Tibial nerve (tissue), 4 donors: Measurements from ENCODE around the gene STPG3. TPM values are rescaled to one million over a fixed set of nuclear protein-coding genes. Genes with fewer than 3 reads are reported as not detected.

Experiments
- DNase-seq, 2 donors: peaks; one replicate each; pipeline ENCODE4 v3.0.0-alpha.2; 2019; ENCODE audit warnings: low spot score in 2 of 2
- H3K27ac ChIP-seq, 4 donors: fragments of 200-600 bp; sonication (generic) in 3 of 4; one replicate each; pipeline ENCODE4 v1.5.1; 2017 to 2019; ENCODE audit warnings: mild to moderate bottlenecking in 1 of 4
- H3K27me3 ChIP-seq, 2 donors: fragments of 200-600 bp; sonication (generic) in 1 of 2; one replicate each; pipeline versions ENCODE4 v1.5.1 to v1.6.0; 2017 to 2019
- H3K36me3 ChIP-seq, 3 donors: fragments of 200-600 bp; sonication (generic); one replicate each; pipeline ENCODE4 v1.5.1; 2018 to 2019
- H3K4me1 ChIP-seq, 4 donors: fragments of 200-600 bp; sonication (generic) in 3 of 4; one replicate each; pipeline ENCODE4 v1.5.1; 2017 to 2019
- H3K4me3 ChIP-seq, 4 donors: fragments of 200-600 bp; sonication (generic) in 3 of 4; one replicate each; pipeline ENCODE4 v1.5.1; 2017 to 2019; ENCODE audit warnings: mild to moderate bottlenecking in 1 of 4, moderate library complexity in 1 of 4
- H3K9me3 ChIP-seq, 4 donors: fragments of 200-600 bp; sonication (generic) in 3 of 4; one replicate each; pipeline ENCODE4 v1.5.1; 2017 to 2019
- CTCF ChIP-seq, 5 experiments: fragments of 200-600 bp in 3 of 5; fragments of 450-650 bp in 2 of 5; sonication (generic) in 3 of 5; IDR thresholded peaks; one replicate each; pipeline ENCODE4 v1.5.1; 2016 to 2019; ENCODE audit warnings: antibody characterized with exemption in 5 of 5, mild to moderate bottlenecking in 3 of 5, moderate library complexity in 2 of 5
- EP300 ChIP-seq, 2 donors: sonication (generic); formaldehyde crosslinking; IDR thresholded peaks; one replicate each; pipeline ENCODE4 v1.6.1; 2017; ENCODE audit warnings: antibody characterized with exemption in 2 of 2, mild to moderate bottlenecking in 1 of 2
- POLR2A ChIP-seq, 2 donors: fragments of 450-650 bp; IDR thresholded peaks; one replicate each; pipeline ENCODE4 v1.6.1; 2017; ENCODE audit warnings: antibody characterized with exemption in 2 of 2, mild to moderate bottlenecking in 2 of 2, moderate library complexity in 2 of 2
- WGBS, 2 donors: methylation state at CpG; one replicate each; pipeline ENCODE4 v1.1.5; 2018; 5-methylcytosine and 5-hydroxymethylcytosine counted together
- total RNA-seq, 4 donors: library from RNA; depleted of rRNA; stranded (reverse); fragments of >200 nt; gene quantifications; one replicate each; pipeline ENCODE4 v1.1.0, GENCODE V29; 2016

Gene STPG3
- total RNA-seq, 4 donors from 2014 or later = not detected

GRCh38 chr9:137295849-137296669 lies 45.0 kb downstream of the STPG3 start:
- TF ChIP-seq POLR2A (IDR thresholded peaks at IDR 0.05) (no peak), EP300 (IDR thresholded peaks at IDR 0.05) (no peak), CTCF (IDR thresholded peaks at IDR 0.05) (no peak)
- no peaks in the 10 kb centered on the region for H3K36me3 ChIP-seq
- H3K9me3 ChIP-seq = peaks cover 0 to 7% (median 0%) of the 10 kb centered on the region in 4 donors
- H3K27ac ChIP-seq = peak overlapping the region in 3 of 4 donors; percentile 1 to 80 (median 71)
- 6% methylated on average over 31 to 41 of the region's 78 CpGs for WGBS, 2 donors
- H3K4me3 ChIP-seq = peak overlapping the region in 3 of 4 donors; percentile 11 to 49 (median 18)
- H3K4me1 ChIP-seq = peaks cover 0 to 55% (median 14%) of the 10 kb centered on the region in 4 donors
- peaks cover 0 to 86% of the 10 kb centered on the region in 2 donors for H3K27me3 ChIP-seq
- no peak for DNase-seq

- peaks cover 0 to 7% (median 0%) of the 10 kb centered on the region in 4 donors for H3K9me3 ChIP-seq
- H3K36me3 ChIP-seq = no peaks in the 10 kb centered on the region
- no peak for DNase-seq
- 45 to 58% methylated on average over 24 of the region's 24 CpGs for WGBS, 2 donors
- peaks cover 0 to 87% of the 10 kb centered on the region in 2 donors for H3K27me3 ChIP-seq
- peaks cover 0 to 61% (median 16%) of the 10 kb centered on the region in 4 donors for H3K4me1 ChIP-seq
- peak overlapping the region in 3 of 4 donors; percentile 1 to 80 (median 71) for H3K27ac ChIP-seq
- H3K4me3 ChIP-seq = peak overlapping the region in 2 of 4 donors; percentile 18 to 49
- TF ChIP-seq CTCF (IDR thresholded peaks at IDR 0.05) (no peak), EP300 (IDR thresholded peaks at IDR 0.05) (peak in 1 of 2 donors; percentile 20)
Measured at GRCh38 chr9:137296670-137297664, 45.9 kb downstream of the STPG3 start.

GRCh38 chr9:137297966-137298365 lies 46.9 kb downstream of the STPG3 start:
- H3K4me3 ChIP-seq = no peak overlapping the region
- peak overlapping the region in 2 of 4 donors; percentile 71 to 72 for H3K27ac ChIP-seq
- H3K36me3 ChIP-seq = no peaks in the 10 kb centered on the region
- TF ChIP-seq CTCF (IDR thresholded peaks at IDR 0.05) = no peak
- TF ChIP-seq EP300 (IDR thresholded peaks at IDR 0.05) = no peak
- no peak for TF ChIP-seq POLR2A (IDR thresholded peaks at IDR 0.05)
- DNase-seq = no peak
- peaks cover 0 to 68% (median 19%) of the 10 kb centered on the region in 4 donors for H3K4me1 ChIP-seq
- peaks cover 0 to 7% (median 0%) of the 10 kb centered on the region in 4 donors for H3K9me3 ChIP-seq
- 62 to 85% methylated on average over 7 of the region's 7 CpGs for WGBS, 2 donors
- H3K27me3 ChIP-seq = peaks cover 0 to 83% of the 10 kb centered on the region in 2 donors

DNA sequence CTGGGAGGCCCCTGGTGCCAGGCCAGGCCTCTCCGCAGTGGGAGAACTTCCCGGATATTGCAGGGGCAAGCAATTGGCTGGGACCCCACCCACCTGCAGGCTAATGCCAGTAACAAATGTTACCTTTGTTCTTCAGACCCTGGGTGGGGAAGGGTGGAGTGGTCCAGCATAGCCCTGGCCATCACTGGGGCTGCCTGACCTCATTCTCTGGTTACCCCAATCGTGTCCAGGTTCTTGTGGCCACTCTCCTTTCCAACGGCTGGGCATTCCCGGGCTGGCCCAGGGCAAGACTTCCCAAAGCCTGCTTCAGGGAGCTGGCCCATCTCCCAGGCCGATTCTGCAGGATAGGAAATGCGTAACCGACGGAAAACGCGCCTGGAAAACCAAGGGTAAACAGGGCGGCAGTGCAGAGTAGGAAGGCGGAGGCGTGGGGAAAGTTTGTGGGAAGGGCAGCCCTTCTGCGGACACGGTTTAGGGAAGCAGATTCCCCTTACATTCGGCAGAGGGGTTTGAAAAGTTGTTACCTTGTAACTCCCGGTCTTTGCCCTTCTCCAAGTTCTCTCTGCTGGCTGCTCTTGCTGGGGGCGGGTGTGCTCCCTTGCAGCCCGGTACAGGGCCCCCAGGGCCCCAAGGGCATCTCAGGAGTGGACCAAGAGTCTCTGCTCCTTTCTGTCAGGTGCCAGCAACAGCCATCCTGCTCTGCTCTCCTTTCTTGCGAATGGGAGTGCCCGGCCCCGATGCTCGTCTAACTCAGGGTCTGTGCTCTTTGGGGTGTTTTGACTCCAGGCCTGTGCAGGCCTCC lies 47.5 kb downstream of the STPG3 start:
- WGBS, 2 donors = 55 to 60% methylated on average over 22 to 24 of the region's 24 CpGs
- H3K36me3 ChIP-seq = no peaks in the 10 kb centered on the region
- TF ChIP-seq POLR2A (IDR thresholded peaks at IDR 0.05) (no peak), EP300 (IDR thresholded peaks at IDR 0.05) (no peak), CTCF (IDR thresholded peaks at IDR 0.05) (no peak)
- DNase-seq = no peak
- peaks cover 0 to 75% (median 20%) of the 10 kb centered on the region in 4 donors for H3K4me1 ChIP-seq
- peaks cover 0 to 7% (median 0%) of the 10 kb centered on the region in 4 donors for H3K9me3 ChIP-seq
- peaks cover 0 to 83% of the 10 kb centered on the region in 2 donors for H3K27me3 ChIP-seq
- peak overlapping the region in 2 of 4 donors; percentile 9 to 54 for H3K4me3 ChIP-seq
- peak overlapping the region in 3 of 4 donors; percentile 62 to 72 (median 71) for H3K27ac ChIP-seq
